ENCODE data around the gene INIP. TPM values are rescaled to one million over a fixed set of nuclear protein-coding genes. Genes with fewer than 3 reads are reported as not detected.
"Not testable (repeated sequence)": the region's sequence is repeated elsewhere in the genome, so short reads cannot be mapped to it uniquely, and the experiment has no call there.

The INIP gene
- total and polyA plus RNA-seq, 9 of the 15 experiments (the other 6 are each of a cell fraction or from before 2014, with no cell fraction given) = 11.9 to 87.9 (median 37.3) TPM

DNA sequence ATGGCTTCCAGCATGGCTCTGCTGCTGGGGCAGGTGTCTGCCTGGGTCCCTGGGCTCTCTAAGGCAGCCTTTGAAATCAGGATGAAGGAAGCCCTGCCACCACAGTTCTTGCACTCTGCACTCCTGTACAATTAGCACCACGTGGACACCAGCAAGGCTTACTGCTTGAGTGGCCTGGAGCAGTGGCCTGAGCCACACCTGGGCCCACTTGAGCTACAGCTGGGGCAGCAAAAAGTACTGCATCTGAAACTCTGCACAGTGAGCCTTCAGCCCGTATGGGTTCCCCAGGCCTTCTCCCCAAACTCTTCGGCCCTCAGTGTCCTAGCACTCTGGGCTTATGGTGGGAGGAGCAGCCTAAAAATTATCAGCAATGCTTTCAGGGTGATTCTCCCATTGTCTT is 8.0 kb upstream of the INIP start (continued):
- no peak for TF ChIP-seq ZFP36 (IDR thresholded peaks at IDR 0.05; ENCODE audit: low read depth, low read length, partially characterized antibody)

DNA sequence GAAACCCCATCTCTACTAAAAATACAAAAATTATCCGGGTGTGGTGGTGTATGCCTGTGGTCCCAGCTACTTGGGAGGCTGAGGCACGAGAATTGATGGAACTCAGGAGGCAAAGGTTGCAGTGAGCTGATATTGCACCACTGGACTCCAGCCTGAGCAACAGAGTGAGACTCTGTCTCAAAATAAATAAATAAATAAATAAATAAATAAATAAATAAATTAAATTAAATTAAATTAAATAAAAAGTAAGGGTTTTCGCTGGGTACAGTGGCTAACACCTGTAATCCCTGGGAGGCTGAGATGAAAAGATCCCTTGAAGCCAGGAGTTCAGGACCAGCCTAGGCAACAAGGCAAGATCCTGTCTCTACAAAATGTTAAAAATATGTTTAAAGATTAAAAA is 4.8 kb upstream of the INIP start:
- H3K27ac ChIP-seq (ENCODE audit: extremely low read depth, low read depth, low read length); intact Hi-C loops (cut with micrococcal nuclease); ATAC-seq; DNase-seq (ENCODE audit: extremely low read depth in 1 of 4, low spot score in 3 of 4); H3K4me1 ChIP-seq (replicated peaks in 1 of 2; ENCODE audit: control insufficient read depth in 2 of 2, insufficient read depth in 2 of 2, low read length in 2 of 2); H4K20me1 ChIP-seq (replicated peaks; ENCODE audit: control insufficient read depth, insufficient read depth, low read length); H3K27me3 ChIP-seq (ENCODE audit: control insufficient read depth in 2 of 2, insufficient read depth in 2 of 2, low read length in 2 of 2); H3K79me2 ChIP-seq (ENCODE audit: control insufficient read depth, insufficient read depth, low read length); BruUV-seq (replicated peaks); H3K4me2 ChIP-seq (ENCODE audit: insufficient read depth, low read length); H3K9ac ChIP-seq (ENCODE audit: insufficient read depth in 1 of 2, low read depth in 2 of 2, low read length in 2 of 2); FAIRE-seq; H3K9me1 ChIP-seq (ENCODE audit: control insufficient read depth, insufficient read depth, low read length); H3K36me3 ChIP-seq (ENCODE audit: control insufficient read depth, insufficient read depth, low read length); CTCF ChIA-PET (ENCODE audit: low intra/inter-chr PET ratio); H3K4me3 ChIP-seq; in situ Hi-C loops (cut with MboI); H2AFZ ChIP-seq (ENCODE audit: low read depth, low read length); H3K9me3 ChIP-seq (replicated peaks; ENCODE audit: control insufficient read depth, insufficient read depth, low read depth, low read length): not testable (repeated sequence)
- WGBS (ENCODE audit: insufficient coverage, low coverage, missing lambda C conversion rate) = 21% methylated on average over 3 of the region's 3 CpGs
- POLR2A ChIA-PET = interaction anchor here (0.6 kb wide), 1 partner anchor 160 kb away, joined by 3 read pairs; no protein-coding TSS in a partner anchor

DNA sequence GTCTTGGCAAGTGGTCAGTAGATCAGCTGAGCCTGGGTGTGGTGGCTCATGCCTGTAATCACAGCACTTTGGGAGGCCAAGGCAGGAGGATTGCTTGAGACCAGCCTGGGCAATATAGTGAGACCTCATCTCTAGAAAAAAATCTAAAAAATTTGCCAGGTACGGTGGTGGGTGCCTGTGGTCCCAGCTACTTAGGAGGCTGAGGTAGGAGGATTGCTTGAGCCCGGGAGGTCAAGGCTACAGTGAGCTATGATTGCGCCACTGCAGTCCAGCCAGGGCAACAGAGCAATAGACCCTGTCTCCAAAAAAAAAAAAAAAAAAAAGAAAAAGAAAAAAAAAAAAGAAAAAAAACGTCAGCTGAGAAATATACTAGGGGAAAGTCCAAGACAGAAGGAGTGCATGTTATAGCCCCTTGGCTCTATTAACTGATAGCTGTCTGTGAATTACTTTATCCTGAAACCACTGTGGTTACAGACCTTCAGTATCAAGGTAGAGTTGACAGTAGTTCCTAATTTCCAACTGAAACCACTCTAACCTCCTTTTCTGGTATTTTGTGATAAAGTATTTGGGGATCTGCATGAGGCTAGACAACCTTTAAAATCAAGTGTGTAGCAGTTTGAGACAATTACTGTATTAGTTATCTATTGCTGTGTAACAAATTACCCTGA is 2.3 kb upstream of the INIP start:
- TF ChIP-seq SAFB2 (IDR thresholded peaks at IDR 0.05; ENCODE audit: borderline replicate concordance, low read depth, low read length, severe bottlenecking) (no peak), RBM25 (IDR thresholded peaks at IDR 0.05; ENCODE audit: low read depth, low read length, severe bottlenecking) (peak; percentile 39)
- H3K79me2 ChIP-seq (ENCODE audit: control insufficient read depth, insufficient read depth, low read length) = peaks cover 22% of the 10 kb centered on the region
- in situ Hi-C loops (cut with MboI) (no loop called here), intact Hi-C loops (cut with micrococcal nuclease) (no loop called here)
- no peaks in the 10 kb centered on the region for H3K9me1 ChIP-seq (ENCODE audit: control insufficient read depth, insufficient read depth, low read length)
- ChIA-PET POLR2A (no interaction called here), CTCF (ENCODE audit: low intra/inter-chr PET ratio) (no interaction called here)
- H3K9ac ChIP-seq (ENCODE audit: insufficient read depth in 1 of 2, low read depth in 2 of 2, low read length in 2 of 2) = no peak overlapping the region
- WGBS (ENCODE audit: insufficient coverage, low coverage, missing lambda C conversion rate) = 76% methylated on average over 2 of the region's 4 CpGs
- no peak overlapping the region for H3K4me3 ChIP-seq
- no peaks in the 10 kb centered on the region for H3K27me3 ChIP-seq (ENCODE audit: control insufficient read depth in 2 of 2, insufficient read depth in 2 of 2, low read length in 2 of 2)
- no TSS peak for BruUV-seq (replicated peaks)
- no peaks in the 10 kb centered on the region for H3K9me3 ChIP-seq (replicated peaks; ENCODE audit: control insufficient read depth, insufficient read depth, low read depth, low read length)
- DNase-seq (ENCODE audit: extremely low read depth in 1 of 4, low spot score in 3 of 4) (no peak), ATAC-seq (no peak), FAIRE-seq (no peak)
- H3K4me1 ChIP-seq (replicated peaks in 1 of 2; ENCODE audit: control insufficient read depth in 2 of 2, insufficient read depth in 2 of 2, low read length in 2 of 2) = peaks cover 0 to 6% of the 10 kb centered on the region in 2 experiments; a peak in 3 of 5 replicates
- H4K20me1 ChIP-seq (replicated peaks; ENCODE audit: control insufficient read depth, insufficient read depth, low read length) = no peaks in the 10 kb centered on the region
- H3K36me3 ChIP-seq (ENCODE audit: control insufficient read depth, insufficient read depth, low read length) = peaks cover 5% of the 10 kb centered on the region; the same call in 1 of the 3 replicates
- no peak overlapping the region for H3K4me2 ChIP-seq (ENCODE audit: insufficient read depth, low read length)
- no peak overlapping the region for H3K27ac ChIP-seq (ENCODE audit: extremely low read depth, low read depth, low read length)
- no peak overlapping the region for H2AFZ ChIP-seq (ENCODE audit: low read depth, low read length)
